HepG2 (cell line): ENCODE results near the gene GLS2. TPM values are rescaled to one million over a fixed set of nuclear protein-coding genes. Genes with fewer than 3 reads are reported as not detected.

Source experiments
- AFF4 ChIP-seq: sonication (generic); formaldehyde crosslinking; IDR thresholded peaks from 2 replicates; pipeline ENCODE4 v1.4.0; 2020; ENCODE audit warnings: missing genetic modification reagents
- BCL3 ChIP-seq: sonication (generic); formaldehyde crosslinking; IDR thresholded peaks from 2 replicates; pipeline ENCODE4 v1.5.1; 2020; ENCODE audit warnings: mild to moderate bottlenecking, missing genetic modification reagents, moderate library complexity
- GATA4 ChIP-seq: sonication (generic); IDR thresholded peaks from 2 replicates; pipeline ENCODE4 v1.6.1; 2016; ENCODE audit warnings: antibody characterized with exemption, low read depth, borderline replicate concordance
- GATAD1 ChIP-seq: IDR thresholded peaks from 2 replicates; pipeline ENCODE4 v1.6.1; 2016; ENCODE audit warnings: missing genetic modification reagents, missing compliant biosample characterization
- HNRNPLL ChIP-seq: fragments of 200-400 bp; formaldehyde crosslinking; IDR thresholded peaks from 2 replicates; pipeline ENCODE4 v1.6.1; 2017; ENCODE audit warnings: mild to moderate bottlenecking, low read depth, low read length; ENCODE audit not compliant: poor library complexity, severe bottlenecking
- LBX2 ChIP-seq: sonication (generic); formaldehyde crosslinking; IDR thresholded peaks from 2 replicates; pipeline ENCODE4 v1.5.0; 2020; ENCODE audit warnings: missing genetic modification reagents, mild to moderate bottlenecking, borderline replicate concordance
- MIXL1 ChIP-seq: IDR thresholded peaks from 2 replicates; pipeline ENCODE4 v1.6.1; 2016
- MTF2 ChIP-seq: sonication (generic); formaldehyde crosslinking; IDR thresholded peaks from 2 replicates; pipeline ENCODE4 v1.5.0; 2020; ENCODE audit warnings: missing genetic modification reagents, borderline replicate concordance
- PBX3 ChIP-seq: sonication (generic); formaldehyde crosslinking; IDR thresholded peaks from 2 replicates; pipeline ENCODE4 v1.8.1; 2023; ENCODE audit warnings: missing genetic modification reagents, inconsistent platforms, borderline replicate concordance
- RELA ChIP-seq: sonication (generic); formaldehyde crosslinking; IDR thresholded peaks from 2 replicates; pipeline ENCODE4 v1.4.0; 2020; ENCODE audit warnings: missing genetic modification reagents
- ZBTB38 ChIP-seq: sonication (generic); formaldehyde crosslinking; IDR thresholded peaks from 2 replicates; pipeline ENCODE4 v1.5.1; 2020; ENCODE audit warnings: mild to moderate bottlenecking, missing genetic modification reagents
- ZFP36L1 ChIP-seq: sonication (generic); formaldehyde crosslinking; IDR thresholded peaks from 2 replicates; pipeline ENCODE4 v1.8.0; 2022; ENCODE audit warnings: mild to moderate bottlenecking, missing genetic modification reagents, moderate library complexity
- ZNF329 ChIP-seq: sonication (generic); formaldehyde crosslinking; IDR thresholded peaks from 2 replicates; pipeline ENCODE4 v1.9.0; 2021; ENCODE audit warnings: low read depth, mild to moderate bottlenecking, missing genetic modification reagents
- ZNF549 ChIP-seq: sonication (generic); formaldehyde crosslinking; IDR thresholded peaks from 2 replicates; pipeline ENCODE4 v1.5.0; 2020; ENCODE audit warnings: missing genetic modification reagents
- ZNF713 ChIP-seq: sonication (generic); formaldehyde crosslinking; IDR thresholded peaks from 2 replicates; pipeline ENCODE4 v1.4.0; 2020; ENCODE audit warnings: mild to moderate bottlenecking, missing genetic modification reagents
- polyA plus RNA-seq, 8 experiments: library from polyadenylated mRNA; depleted of rRNA in 3 of 8; stranded (reverse) in 7 of 8; unstranded in 1 of 8; fragments of >200 nt; fragmentation: Illumina TruSeq in 4 of 8; extraction: Trizol in 4 of 8; gene quantifications; 2 replicates each; pipeline versions ENCODE4 v1.2.1 to v1.2.3, GENCODE V29; 2011 to 2016; ENCODE audit warnings: low read depth in 4 of 8, missing spikeins in 1 of 8, mixed read lengths in 1 of 8; ENCODE audit not compliant: insufficient read depth in 1 of 8
- total RNA-seq, 5 experiments: library from RNA; depleted of rRNA; stranded (reverse); fragments of >200 nt; fragmentation: Illumina TruSeq; extraction: Trizol; gene quantifications; 2 replicates each; pipeline ENCODE4 v1.2.3, GENCODE V29; 2016; ENCODE audit warnings: low read depth in 1 of 5
- TF ChIP-seq, protein P1 (sequence below), 2 experiments: sonication (generic) in 1 of 2; formaldehyde crosslinking in 1 of 2; IDR thresholded peaks; 2 replicates each; pipeline versions ENCODE4 v1.4.0 to v1.6.1; 2018 to 2020; ENCODE audit warnings: missing genetic modification reagents in 2 of 2, borderline replicate concordance in 1 of 2, low read depth in 1 of 2, mild to moderate bottlenecking in 1 of 2, missing biosample characterization in 1 of 2
- TF ChIP-seq, protein P2 (sequence below): sonication (generic); formaldehyde crosslinking; IDR thresholded peaks from 2 replicates; pipeline ENCODE4 v1.8.0; 2022; ENCODE audit warnings: mild to moderate bottlenecking, missing genetic modification reagents

The GLS2 gene
- total and polyA plus RNA-seq, 2 of the 13 experiments (the other 11 are each of a cell fraction or from before 2014, with no cell fraction given), result 8.6 to 12.2 TPM

- TF ChIP-seq GATA4, result no peak
- TF ChIP-seq, protein P1, sequence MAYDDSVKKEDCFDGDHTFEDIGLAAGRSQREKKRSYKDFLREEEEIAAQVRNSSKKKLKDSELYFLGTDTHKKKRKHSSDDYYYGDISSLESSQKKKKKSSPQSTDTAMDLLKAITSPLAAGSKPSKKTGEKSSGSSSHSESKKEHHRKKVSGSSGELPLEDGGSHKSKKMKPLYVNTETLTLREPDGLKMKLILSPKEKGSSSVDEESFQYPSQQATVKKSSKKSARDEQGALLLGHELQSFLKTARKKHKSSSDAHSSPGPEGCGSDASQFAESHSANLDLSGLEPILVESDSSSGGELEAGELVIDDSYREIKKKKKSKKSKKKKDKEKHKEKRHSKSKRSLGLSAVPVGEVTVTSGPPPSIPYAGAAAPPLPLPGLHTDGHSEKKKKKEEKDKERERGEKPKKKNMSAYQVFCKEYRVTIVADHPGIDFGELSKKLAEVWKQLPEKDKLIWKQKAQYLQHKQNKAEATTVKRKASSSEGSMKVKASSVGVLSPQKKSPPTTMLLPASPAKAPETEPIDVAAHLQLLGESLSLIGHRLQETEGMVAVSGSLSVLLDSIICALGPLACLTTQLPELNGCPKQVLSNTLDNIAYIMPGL (CRISPR knock-in tag; IDR thresholded peaks at IDR 0.05; ENCODE audit: borderline replicate concordance in 1 of 2, low read depth in 1 of 2), result peak; percentile 50 to 74; a peak in 3 of 4 replicates
- TF ChIP-seq AFF4 (CRISPR knock-in tag), result no peak
- no peak for TF ChIP-seq ZNF713 (CRISPR knock-in tag)
- peak; percentile 93; the same call in 1 of the 2 replicates for TF ChIP-seq PBX3 (CRISPR knock-in tag)
- TF ChIP-seq GATAD1 (CRISPR knock-in tag), result peak; percentile 49; the same call in 1 of the 2 replicates
- TF ChIP-seq RELA, result no peak
- TF ChIP-seq ZNF549 (CRISPR knock-in tag), result 0 out of 2 replicates have a peak, but pooled peaks have one; percentile 66
- TF ChIP-seq ZFP36L1 (CRISPR knock-in tag), result peak; percentile 84; the same call in 1 of the 2 replicates
- peak; percentile 44; the same call in 1 of the 2 replicates for TF ChIP-seq BCL3 (CRISPR knock-in tag)
- TF ChIP-seq LBX2 (CRISPR knock-in tag), result peak; percentile 80; the same call in 1 of the 2 replicates
- no peak for TF ChIP-seq MIXL1 (CRISPR knock-in tag)
- TF ChIP-seq HNRNPLL, result peak; percentile 61
- peak; percentile 79; the same call in 1 of the 2 replicates for TF ChIP-seq ZBTB38
- 0 out of 2 replicates have a peak, but pooled peaks have one; percentile 63 for TF ChIP-seq ZNF329 (CRISPR knock-in tag)
- TF ChIP-seq, protein P2, sequence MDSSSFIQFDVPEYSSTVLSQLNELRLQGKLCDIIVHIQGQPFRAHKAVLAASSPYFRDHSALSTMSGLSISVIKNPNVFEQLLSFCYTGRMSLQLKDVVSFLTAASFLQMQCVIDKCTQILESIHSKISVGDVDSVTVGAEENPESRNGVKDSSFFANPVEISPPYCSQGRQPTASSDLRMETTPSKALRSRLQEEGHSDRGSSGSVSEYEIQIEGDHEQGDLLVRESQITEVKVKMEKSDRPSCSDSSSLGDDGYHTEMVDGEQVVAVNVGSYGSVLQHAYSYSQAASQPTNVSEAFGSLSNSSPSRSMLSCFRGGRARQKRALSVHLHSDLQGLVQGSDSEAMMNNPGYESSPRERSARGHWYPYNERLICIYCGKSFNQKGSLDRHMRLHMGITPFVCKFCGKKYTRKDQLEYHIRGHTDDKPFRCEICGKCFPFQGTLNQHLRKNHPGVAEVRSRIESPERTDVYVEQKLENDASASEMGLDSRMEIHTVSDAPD (CRISPR knock-in tag), result 0 out of 2 replicates have a peak, but pooled peaks have one; percentile 24
- TF ChIP-seq MTF2 (CRISPR knock-in tag), result no peak
Observed at GRCh38 chr12:56488041-56488955, at the start of gene GLS2 (continued).
